ENCODE data around the gene LGALSL. TPM values are rescaled to one million over a fixed set of nuclear protein-coding genes. Genes with fewer than 3 reads are reported as not detected.

Gene LGALSL
- total RNA-seq, 1 experiment from 2014 or later: 23.8 TPM

- TF ChIP-seq CTCF (conservative IDR thresholded peaks at IDR 0.05): no peak
- no peak overlapping the region for H4K8ac ChIP-seq (replicated peaks; ENCODE audit: insufficient read length, low read depth, low read length)
- no peak overlapping the region for H3K18ac ChIP-seq (ENCODE audit: insufficient read length, low read depth, low read length)
- H4K5ac ChIP-seq (ENCODE audit: insufficient read length, low read depth, low read length): no peak overlapping the region
- H3K4me1 Mint-ChIP-seq: peaks cover 14 to 17% of the 10 kb centered on the region in 2 experiments
- no peaks in the 10 kb centered on the region for H3K23me2 ChIP-seq (ENCODE audit: insufficient read length, low read depth, low read length, poor library complexity, severe bottlenecking)
- no peak overlapping the region for H2BK12ac ChIP-seq (ENCODE audit: insufficient read length, low read depth, low read length)
- H3T11ph ChIP-seq (ENCODE audit: low read length): no peak overlapping the region
- no CpG with 5 or more reads among the region's 4 CpGs for WGBS (ENCODE audit: extremely low coverage, insufficient read length, low lambda C conversion rate)
- no peaks in the 10 kb centered on the region for H3K27me3 ChIP-seq (ENCODE audit: insufficient read depth, low read length)
- no peaks in the 10 kb centered on the region for H3K27me3 Mint-ChIP-seq (ENCODE audit: low read depth)
- H3K27ac ChIP-seq (ENCODE audit: insufficient read length, low read depth, low read length): no peak overlapping the region
- H3K9me3 ChIP-seq (ENCODE audit: control insufficient read depth, low read depth, low read length): no peaks in the 10 kb centered on the region
- peak overlapping the region in 2 of 3 experiments; percentile 0 to 1; a peak in 1 of 7 replicates for H3K27ac Mint-ChIP-seq
- no peak overlapping the region for H3K4me3 Mint-ChIP-seq
- H2BK120ac ChIP-seq (ENCODE audit: low read depth, low read length, poor library complexity, severe bottlenecking): no peak overlapping the region
- no peak overlapping the region for H2AFZ ChIP-seq (ENCODE audit: low read length)
- no peak overlapping the region for H3K9ac ChIP-seq (ENCODE audit: extremely low read depth, insufficient read length, low read length)
- no peak for DNase-seq
- no peak overlapping the region for H2BK15ac ChIP-seq (ENCODE audit: low read depth, low read length)
- no peaks in the 10 kb centered on the region for H3K79me2 ChIP-seq (ENCODE audit: insufficient read depth, low read length)
- H3K79me1 ChIP-seq (ENCODE audit: insufficient read depth, low read depth, low read length, poor library complexity, severe bottlenecking): no peaks in the 10 kb centered on the region
- no peak overlapping the region for H3K56ac ChIP-seq (ENCODE audit: insufficient read length, low read depth, low read length)
- H3K4me2 ChIP-seq (ENCODE audit: insufficient read depth, insufficient read length, low read length): no peak overlapping the region
- H3K9me3 Mint-ChIP-seq: no peaks in the 10 kb centered on the region
- H2BK5ac ChIP-seq (ENCODE audit: insufficient read length, low read length): no peak overlapping the region
- H3K36me3 Mint-ChIP-seq (ENCODE audit: insufficient read depth in 1 of 3, low read depth in 3 of 3): no peaks in the 10 kb centered on the region
- H2BK20ac ChIP-seq (ENCODE audit: low read depth, low read length, poor library complexity, severe bottlenecking): no peak overlapping the region
- no peaks in the 10 kb centered on the region for H4K20me1 ChIP-seq (ENCODE audit: control insufficient read depth, insufficient read depth, insufficient read length)
- no peak overlapping the region for H3K4ac ChIP-seq (ENCODE audit: low read depth, low read length)
- no peak overlapping the region for H3K23ac ChIP-seq (ENCODE audit: insufficient read length, low read depth, low read length)
- H3K4me1 ChIP-seq (ENCODE audit: insufficient read depth, low read length): no peaks in the 10 kb centered on the region
- no peak overlapping the region for H2AK5ac ChIP-seq (ENCODE audit: insufficient read length, low read length)
- no peak overlapping the region for H3K14ac ChIP-seq (ENCODE audit: insufficient read depth, low read length)
- H4K91ac ChIP-seq (ENCODE audit: insufficient read length, low read depth, low read length): no peak overlapping the region
Measured at GRCh38 chr2:64442277-64442676, 11.7 kb upstream of the LGALSL start.

Data from H9 (cell line).